Measurements from ENCODE around the gene DUSP1.

The DUSP1 gene

GRCh38 chr5:172777881-172778814, 7.2 kb upstream of the DUSP1 start:
- DNase-seq = no peak

- DNase-seq = no peak
Observed at GRCh38 chr5:172776235-172776594, 5.2 kb upstream of the DUSP1 start.

- DNase-seq = peak; percentile 92
Observed at GRCh38 chr5:172775326-172776234, 4.6 kb upstream of the DUSP1 start.

GRCh38 chr5:172774561-172775315, 3.7 kb upstream of the DUSP1 start:
- no peak for DNase-seq

GRCh38 chr5:172773481-172774469, 2.8 kb upstream of the DUSP1 start:
- no peak for DNase-seq

GRCh38 chr5:172772112-172772906, 1.3 kb upstream of the DUSP1 start:
- DNase-seq = peak; percentile 91 to 94

- peak in 1 of 2 experiments; percentile 25 for DNase-seq
Observed at GRCh38 chr5:172771439-172772111, 580 bp upstream of the DUSP1 start.

- no peak for DNase-seq
Observed at GRCh38 chr5:172770374-172770674, 671 bp downstream of the DUSP1 start.

GRCh38 chr5:172769616-172770373, 1.2 kb downstream of the DUSP1 start:
- no peak for DNase-seq

- DNase-seq = no peak
Observed at GRCh38 chr5:172769342-172769615, 1.7 kb downstream of the DUSP1 start.

GRCh38 chr5:172768573-172769341, 2.2 kb downstream of the DUSP1 start:
- no peak for DNase-seq

GRCh38 chr5:172768098-172768572, 2.9 kb downstream of the DUSP1 start:
- DNase-seq = no peak

- DNase-seq = no peak
Observed at GRCh38 chr5:172766287-172767108, 4.5 kb downstream of the DUSP1 start.

- no peak for DNase-seq
Observed at GRCh38 chr5:172765766-172766286, 5.2 kb downstream of the DUSP1 start.

- DNase-seq = peak; percentile 80 to 83
Observed at GRCh38 chr5:172764861-172765765, 5.9 kb downstream of the DUSP1 start.

- DNase-seq = no peak
Observed at GRCh38 chr5:172763120-172763464, 7.9 kb downstream of the DUSP1 start.
